Measurements from ENCODE around the gene PABPN1L. TPM values are rescaled to one million over a fixed set of nuclear protein-coding genes. Genes with fewer than 3 reads are reported as not detected.

PABPN1L gene
- total and polyA plus RNA-seq, 2 experiments from 2014 or later = not detected

DNA sequence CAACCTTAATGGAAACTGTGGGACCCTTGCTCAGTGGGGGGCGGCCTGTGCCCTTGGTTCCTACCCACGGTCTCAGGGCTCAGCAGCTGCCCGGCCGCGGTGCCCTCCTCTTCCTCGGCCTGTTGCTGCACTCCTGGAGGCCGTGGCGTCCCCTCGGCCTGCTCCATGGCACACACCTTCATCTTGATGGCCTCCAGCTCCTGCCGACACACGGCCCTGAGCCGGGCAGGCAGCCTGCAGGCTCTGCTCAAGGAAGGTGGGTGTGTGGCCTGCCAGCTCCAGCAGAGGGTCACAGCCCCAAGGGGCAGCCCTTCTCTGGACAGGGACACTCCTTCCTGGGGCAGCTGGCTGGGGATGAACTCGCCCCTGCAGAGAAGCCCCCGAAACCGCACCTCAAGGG, 718 bp downstream of the PABPN1L start:
- H3K4me1 ChIP-seq (ENCODE audit: insufficient read depth) = no peaks in the 10 kb centered on the region
- peaks cover 5% of the 10 kb centered on the region for H3K27me3 Mint-ChIP-seq (ENCODE audit: insufficient read depth, low read depth, poor library complexity)
- H3K9me3 Mint-ChIP-seq = no peaks in the 10 kb centered on the region
- H3K27me3 ChIP-seq (ENCODE audit: insufficient read depth) = no peaks in the 10 kb centered on the region
- TF ChIP-seq EZH2 (IDR thresholded peaks at IDR 0.05; ENCODE audit: low read depth, unreplicated experiment) = no peak
- no peak for TF ChIP-seq STAT1 (IDR thresholded peaks at IDR 0.05; ENCODE audit: unreplicated experiment)
- no peak for TF ChIP-seq POLR2AphosphoS5 (IDR thresholded peaks at IDR 0.05; ENCODE audit: low read depth)
- no peak for TF ChIP-seq JUNB (IDR thresholded peaks at IDR 0.05; ENCODE audit: unreplicated experiment)
- TF ChIP-seq, protein P1, sequence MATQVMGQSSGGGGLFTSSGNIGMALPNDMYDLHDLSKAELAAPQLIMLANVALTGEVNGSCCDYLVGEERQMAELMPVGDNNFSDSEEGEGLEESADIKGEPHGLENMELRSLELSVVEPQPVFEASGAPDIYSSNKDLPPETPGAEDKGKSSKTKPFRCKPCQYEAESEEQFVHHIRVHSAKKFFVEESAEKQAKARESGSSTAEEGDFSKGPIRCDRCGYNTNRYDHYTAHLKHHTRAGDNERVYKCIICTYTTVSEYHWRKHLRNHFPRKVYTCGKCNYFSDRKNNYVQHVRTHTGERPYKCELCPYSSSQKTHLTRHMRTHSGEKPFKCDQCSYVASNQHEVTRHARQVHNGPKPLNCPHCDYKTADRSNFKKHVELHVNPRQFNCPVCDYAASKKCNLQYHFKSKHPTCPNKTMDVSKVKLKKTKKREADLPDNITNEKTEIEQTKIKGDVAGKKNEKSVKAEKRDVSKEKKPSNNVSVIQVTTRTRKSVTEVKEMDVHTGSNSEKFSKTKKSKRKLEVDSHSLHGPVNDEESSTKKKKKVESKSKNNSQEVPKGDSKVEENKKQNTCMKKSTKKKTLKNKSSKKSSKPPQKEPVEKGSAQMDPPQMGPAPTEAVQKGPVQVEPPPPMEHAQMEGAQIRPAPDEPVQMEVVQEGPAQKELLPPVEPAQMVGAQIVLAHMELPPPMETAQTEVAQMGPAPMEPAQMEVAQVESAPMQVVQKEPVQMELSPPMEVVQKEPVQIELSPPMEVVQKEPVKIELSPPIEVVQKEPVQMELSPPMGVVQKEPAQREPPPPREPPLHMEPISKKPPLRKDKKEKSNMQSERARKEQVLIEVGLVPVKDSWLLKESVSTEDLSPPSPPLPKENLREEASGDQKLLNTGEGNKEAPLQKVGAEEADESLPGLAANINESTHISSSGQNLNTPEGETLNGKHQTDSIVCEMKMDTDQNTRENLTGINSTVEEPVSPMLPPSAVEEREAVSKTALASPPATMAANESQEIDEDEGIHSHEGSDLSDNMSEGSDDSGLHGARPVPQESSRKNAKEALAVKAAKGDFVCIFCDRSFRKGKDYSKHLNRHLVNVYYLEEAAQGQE (IDR thresholded peaks at IDR 0.05; ENCODE audit: unreplicated experiment) = no peak
- ATAC-seq = no peak
- no peaks in the 10 kb centered on the region for H3K79me2 ChIP-seq (replicated peaks; ENCODE audit: insufficient read depth)
- H3K4me3 Mint-ChIP-seq = no peak overlapping the region
- no peak overlapping the region for H3K4me2 ChIP-seq
- no peak overlapping the region for H3K27ac Mint-ChIP-seq
- H2AFZ ChIP-seq = no peak overlapping the region
- no peak for DNase-seq (ENCODE audit: low spot score)
- H3K36me3 ChIP-seq (ENCODE audit: insufficient read depth) = no peaks in the 10 kb centered on the region
- H3K9me2 ChIP-seq (ENCODE audit: insufficient read depth) = no peaks in the 10 kb centered on the region
- H4K20me1 ChIP-seq (replicated peaks; ENCODE audit: insufficient read depth) = no peaks in the 10 kb centered on the region; the same call in 1 of the 2 replicates
- no peak overlapping the region for H3K27ac ChIP-seq (ENCODE audit: low read depth)
- no peaks in the 10 kb centered on the region for H3F3A ChIP-seq (replicated peaks; ENCODE audit: low read depth)
- no peaks in the 10 kb centered on the region for H3K4me1 Mint-ChIP-seq
- H3K4me3 ChIP-seq = no peak overlapping the region
- H3K36me3 Mint-ChIP-seq (ENCODE audit: low read depth) = peaks cover 4% of the 10 kb centered on the region

DNA sequence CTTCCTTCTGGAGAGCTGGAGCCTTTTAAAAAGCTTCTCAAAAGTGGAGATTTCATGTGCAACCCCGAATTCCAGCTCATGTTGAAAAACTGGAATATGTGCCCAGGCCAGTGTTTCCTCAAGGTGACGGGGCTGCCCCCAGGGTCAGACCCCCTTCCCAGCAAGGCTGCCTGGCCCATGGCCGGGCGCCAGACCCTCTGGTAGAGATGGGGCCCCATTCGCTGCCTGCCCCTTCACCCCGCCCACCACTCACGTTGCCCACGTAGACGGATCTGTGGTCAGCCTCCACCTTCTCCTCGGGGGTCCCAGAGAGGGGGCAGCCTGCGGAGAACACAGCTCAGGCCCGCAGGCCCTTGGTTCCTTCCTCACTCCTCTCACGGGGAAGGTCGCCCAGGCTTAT, 1.1 kb downstream of the PABPN1L start:
- TF ChIP-seq, protein P2, sequence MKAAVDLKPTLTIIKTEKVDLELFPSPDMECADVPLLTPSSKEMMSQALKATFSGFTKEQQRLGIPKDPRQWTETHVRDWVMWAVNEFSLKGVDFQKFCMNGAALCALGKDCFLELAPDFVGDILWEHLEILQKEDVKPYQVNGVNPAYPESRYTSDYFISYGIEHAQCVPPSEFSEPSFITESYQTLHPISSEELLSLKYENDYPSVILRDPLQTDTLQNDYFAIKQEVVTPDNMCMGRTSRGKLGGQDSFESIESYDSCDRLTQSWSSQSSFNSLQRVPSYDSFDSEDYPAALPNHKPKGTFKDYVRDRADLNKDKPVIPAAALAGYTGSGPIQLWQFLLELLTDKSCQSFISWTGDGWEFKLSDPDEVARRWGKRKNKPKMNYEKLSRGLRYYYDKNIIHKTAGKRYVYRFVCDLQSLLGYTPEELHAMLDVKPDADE (IDR thresholded peaks at IDR 0.05) = no peak
- no peak for TF ChIP-seq ZNF331 (CRISPR knock-in tag; IDR thresholded peaks at IDR 0.05; ENCODE audit: low read depth)
- no peaks in the 10 kb centered on the region; the same call in 1 of the 2 replicates for H4K20me1 ChIP-seq (replicated peaks; ENCODE audit: insufficient read depth)
- H3K4me3 Mint-ChIP-seq = no peak overlapping the region
- DNase-seq (ENCODE audit: low spot score) (no peak), ATAC-seq (no peak)
- no peaks in the 10 kb centered on the region for H3K27me3 ChIP-seq (ENCODE audit: insufficient read depth)
- H3K27ac Mint-ChIP-seq = no peak overlapping the region
- H3K4me1 ChIP-seq (ENCODE audit: insufficient read depth) = no peaks in the 10 kb centered on the region
- peaks cover 5% of the 10 kb centered on the region for H3K27me3 Mint-ChIP-seq (ENCODE audit: insufficient read depth, low read depth, poor library complexity)
- no peaks in the 10 kb centered on the region for H3K9me3 Mint-ChIP-seq
- no peaks in the 10 kb centered on the region for H3F3A ChIP-seq (replicated peaks; ENCODE audit: low read depth)
- no peak overlapping the region for H3K4me2 ChIP-seq
- no peak overlapping the region for H3K4me3 ChIP-seq
- no peaks in the 10 kb centered on the region for H3K9me2 ChIP-seq (ENCODE audit: insufficient read depth)
- no peak overlapping the region for H2AFZ ChIP-seq
- peaks cover 6% of the 10 kb centered on the region for H3K36me3 Mint-ChIP-seq (ENCODE audit: low read depth)
- H3K4me1 Mint-ChIP-seq = no peaks in the 10 kb centered on the region
- no peaks in the 10 kb centered on the region for H3K79me2 ChIP-seq (replicated peaks; ENCODE audit: insufficient read depth)
- H3K27ac ChIP-seq (ENCODE audit: low read depth) = no peak overlapping the region
- H3K36me3 ChIP-seq (ENCODE audit: insufficient read depth) = no peaks in the 10 kb centered on the region

Data from GM23338 (cell line).